HG02798 (cell line): ENCODE measurements around the gene EFEMP1.
"Not testable (repeated sequence)": the region's sequence is repeated elsewhere in the genome, so short reads cannot be mapped to it uniquely, and the experiment has no call there.

Experiments
- ATAC-seq: cut with Tn5 transposase; IDR thresholded peaks from one replicate; pipeline ENCODE4 v1.9.1; 2021; ENCODE audit warnings: mild to moderate bottlenecking; ENCODE audit not compliant: unreplicated experiment, poor library complexity

Gene EFEMP1

DNA sequence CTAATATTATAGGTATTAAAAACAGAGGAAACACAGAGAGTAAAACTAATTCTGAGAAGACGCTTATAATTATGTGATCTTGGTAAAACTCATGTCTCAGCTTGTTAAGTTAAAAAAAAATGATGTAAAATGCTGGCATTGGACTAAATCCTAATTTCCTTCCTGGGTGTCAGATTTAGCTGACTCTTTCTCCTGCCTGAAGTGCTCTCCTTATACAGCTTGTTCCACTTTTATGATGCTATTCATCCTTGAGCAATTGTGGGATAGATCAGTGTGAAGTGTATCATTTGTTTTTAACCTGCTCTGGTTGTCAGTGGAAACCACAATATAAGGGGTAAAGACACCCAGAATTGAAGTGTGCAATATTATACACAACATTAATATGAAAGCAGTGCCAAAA lies 84.9 kb downstream of the EFEMP1 start:
- ATAC-seq: no peak

DNA sequence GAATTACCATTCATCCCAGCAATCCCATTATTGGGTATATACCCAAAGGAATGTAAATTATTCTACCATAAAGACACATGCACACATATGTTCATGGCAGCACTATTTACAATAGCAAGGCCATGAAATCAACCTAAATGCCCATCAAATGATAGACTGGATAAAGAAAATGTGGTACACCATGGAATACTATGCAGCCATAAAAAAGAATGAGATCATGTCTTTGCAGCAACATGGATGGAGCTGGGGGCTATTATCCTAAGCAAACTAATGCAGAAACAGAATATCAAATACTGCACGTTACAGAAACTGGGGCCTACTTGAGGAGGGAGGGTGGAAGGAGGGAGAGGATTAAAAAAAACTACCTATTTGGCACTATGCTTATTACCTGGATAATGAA lies 85.5 kb downstream of the EFEMP1 start:
- ATAC-seq: not testable (repeated sequence)

DNA sequence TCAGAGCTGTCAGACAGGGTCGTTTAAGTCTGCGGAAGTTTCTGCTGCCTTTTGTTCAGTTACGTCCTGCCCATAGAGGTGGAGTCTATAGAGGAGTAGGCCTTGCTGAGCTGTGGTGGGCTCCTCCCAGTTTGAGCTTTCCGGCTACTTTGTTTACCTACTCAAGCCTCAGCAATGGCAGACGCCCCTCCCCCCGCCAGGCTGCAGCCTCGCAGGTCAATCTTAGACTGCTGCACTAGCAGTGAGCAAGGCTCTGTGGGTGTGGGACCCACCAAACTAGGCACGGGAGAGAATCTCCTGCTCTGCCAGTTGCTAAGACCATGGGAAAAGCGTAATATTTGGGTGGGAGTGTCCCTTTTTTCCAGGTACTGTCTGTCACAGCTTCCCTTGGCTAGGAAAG lies 86.5 kb downstream of the EFEMP1 start:
- no peak for ATAC-seq

DNA sequence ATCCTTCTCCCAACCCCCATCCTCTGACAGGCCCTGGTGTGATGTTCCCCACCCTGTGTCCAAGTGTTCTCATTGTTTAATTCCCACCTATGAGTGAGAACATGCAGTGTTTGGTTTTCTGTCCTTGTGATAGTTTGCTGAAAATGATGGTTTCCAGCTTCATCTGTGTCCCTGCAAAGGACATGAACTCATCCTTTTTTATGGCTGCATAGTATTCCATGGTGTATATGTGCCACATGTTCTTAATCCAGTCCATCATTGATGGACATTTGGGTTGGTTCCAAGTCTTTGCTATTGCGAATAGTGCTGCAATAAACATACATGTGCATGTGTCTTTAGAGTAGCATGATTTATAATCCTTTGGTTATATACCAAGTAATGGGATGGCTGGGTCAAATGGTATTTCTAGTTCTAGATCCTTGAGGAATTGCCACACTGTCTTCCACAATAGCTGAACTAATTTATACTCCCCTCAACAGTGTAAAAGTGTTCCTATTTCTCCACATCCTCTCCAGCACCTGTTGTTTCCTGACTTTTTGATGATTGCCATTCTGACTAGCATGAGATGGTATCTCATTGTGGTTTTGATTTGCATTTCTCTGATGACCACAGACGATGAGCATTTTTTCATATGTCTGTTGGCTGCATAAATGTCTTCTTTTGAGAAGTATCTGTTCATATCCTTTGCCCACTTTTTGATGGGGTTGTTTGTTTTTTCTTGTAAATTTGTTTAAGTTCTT lies 91.7 kb downstream of the EFEMP1 start:
- ATAC-seq: not testable (repeated sequence)

DNA sequence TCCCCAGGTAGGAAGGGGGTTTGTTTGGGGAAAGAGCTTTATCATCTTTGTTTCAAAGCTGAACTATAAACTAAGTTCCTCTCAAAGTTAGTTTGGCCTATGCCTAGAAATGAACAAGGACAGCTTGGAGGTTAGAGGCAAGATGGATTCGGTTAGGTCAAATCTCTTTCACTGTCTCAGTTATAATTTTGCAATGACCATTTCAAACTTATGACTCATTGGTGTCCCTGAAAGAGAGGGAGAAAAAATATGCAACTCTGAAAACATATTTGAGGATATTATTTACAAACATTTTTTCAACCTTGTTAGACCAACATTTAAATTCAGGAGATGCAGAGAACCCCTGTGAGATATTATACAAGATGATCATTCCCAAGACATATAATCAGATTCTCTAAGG lies 95.7 kb downstream of the EFEMP1 start:
- no peak for ATAC-seq

DNA sequence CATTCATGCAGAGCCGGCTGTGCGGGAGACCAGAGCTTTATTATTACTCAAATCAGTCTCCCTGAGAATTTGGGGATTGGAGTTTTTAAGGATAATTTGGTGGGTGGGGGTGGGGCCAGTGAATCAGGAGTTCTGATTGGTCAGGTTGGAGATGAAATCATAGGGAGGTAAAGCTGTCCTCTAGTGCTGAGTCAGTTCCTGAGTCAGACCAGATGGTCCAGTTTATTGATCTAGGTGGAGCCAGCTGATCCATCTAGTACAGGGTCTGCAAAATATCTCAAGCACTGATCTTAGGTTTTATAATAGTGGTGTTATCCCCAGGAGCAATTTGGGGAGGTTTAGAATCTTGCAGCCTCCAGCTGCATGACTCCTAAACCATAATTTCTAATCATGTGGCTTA lies 96.2 kb downstream of the EFEMP1 start:
- ATAC-seq: not testable (repeated sequence)

DNA sequence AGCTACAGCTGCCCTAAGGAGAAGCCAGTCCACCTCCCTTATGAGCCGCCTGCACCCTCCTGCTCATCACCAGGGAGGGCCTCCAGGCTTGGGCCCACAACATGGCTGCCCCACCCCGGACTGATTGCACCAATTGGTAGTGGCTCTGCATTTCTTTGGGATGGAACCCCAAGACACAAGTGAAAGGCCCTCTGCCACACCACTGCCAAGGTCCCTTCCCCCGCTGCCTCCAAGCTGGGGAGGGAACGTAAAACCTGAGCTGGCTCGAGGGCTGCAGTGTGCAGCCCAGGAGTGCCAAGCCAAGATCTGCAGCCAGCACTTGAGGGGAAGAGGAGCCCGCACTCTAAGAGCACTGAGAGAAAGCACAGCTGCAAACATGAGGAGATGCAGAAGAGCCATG lies 97.3 kb downstream of the EFEMP1 start:
- ATAC-seq: no peak

DNA sequence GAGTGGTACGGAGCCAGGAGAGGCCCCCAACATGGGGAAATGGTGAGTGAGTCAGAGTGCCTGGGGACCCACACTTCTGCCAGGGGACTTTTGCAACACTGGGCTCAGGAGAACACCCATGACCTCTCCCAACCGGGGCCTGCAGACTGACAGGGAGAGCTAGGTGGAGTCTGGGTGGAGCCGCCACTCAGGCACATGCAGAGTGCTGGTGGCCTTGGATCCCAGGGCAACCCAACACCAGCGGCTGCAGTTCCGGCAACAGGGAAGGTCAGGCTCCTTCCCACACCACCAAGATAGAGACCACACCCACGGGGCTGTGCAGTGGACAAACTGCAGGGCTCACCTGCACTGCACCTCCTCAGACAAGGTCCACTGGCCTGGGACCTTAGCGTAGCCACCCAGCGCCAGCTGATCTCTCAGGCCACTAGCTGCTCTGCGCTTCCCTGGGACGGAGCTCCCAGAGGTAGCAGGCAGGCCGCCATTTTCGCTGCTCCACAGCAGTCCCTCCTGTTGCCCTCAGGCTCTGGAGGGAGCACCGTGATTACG lies 99.0 kb downstream of the EFEMP1 start:
- no peak for ATAC-seq
